NT2/D1 (cell line): ENCODE measurements around the gene PWWP2A.

ENCODE experiments used
- SUZ12 ChIP-seq: IDR thresholded peaks from 2 replicates; pipeline ENCODE4 v1.6.1; 2011; ENCODE audit not compliant: insufficient read length, insufficient read depth; ENCODE audit errors: extremely low read depth
- YY1 ChIP-seq: IDR thresholded peaks from 2 replicates; pipeline ENCODE4 v1.6.1; 2011; ENCODE audit not compliant: insufficient read length, insufficient read depth
- ZNF274 ChIP-seq: IDR thresholded peaks from 2 replicates; pipeline ENCODE4 v1.6.1; 2011; ENCODE audit warnings: mild to moderate bottlenecking, low read depth, low read length

- TF ChIP-seq ZNF274 = no peak
- TF ChIP-seq YY1 = no peak
- no peak for TF ChIP-seq SUZ12
Measured at GRCh38 chr5:160151017-160151416, 31.8 kb upstream of the PWWP2A start.
